ENCODE data around the gene PLPP6. TPM values are rescaled to one million over a fixed set of nuclear protein-coding genes. Genes with fewer than 3 reads are reported as not detected.
"Not testable (repeated sequence)": the region's sequence is repeated elsewhere in the genome, so short reads cannot be mapped to it uniquely, and the experiment has no call there.

Gene PLPP6
- total RNA-seq, 8 experiments from 2014 or later = 8.8 to 13.1 (median 10.5) TPM

DNA sequence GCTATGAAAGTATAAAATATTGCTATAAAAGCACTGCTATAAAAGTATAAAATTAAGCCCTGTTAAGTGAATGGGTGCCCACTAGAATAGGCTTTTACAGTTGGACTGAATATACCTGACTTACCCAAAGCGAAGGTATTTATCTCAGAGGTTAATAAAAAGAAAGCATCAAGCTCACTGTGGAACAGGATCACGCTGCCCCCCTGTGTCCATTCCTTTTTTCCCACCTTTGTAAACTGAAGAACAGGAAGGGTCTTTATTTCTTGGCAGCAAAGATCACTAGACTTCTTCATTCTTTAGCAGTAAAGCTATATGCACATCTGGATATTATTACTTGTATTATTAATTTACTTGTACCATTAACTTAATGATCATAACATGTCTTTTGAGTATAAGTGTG is 22.1 kb upstream of the PLPP6 start:
- H3K4me1 ChIP-seq (replicated peaks in 1 of 2) = no peaks in the 10 kb centered on the region
- WGBS, 10 experiments = 31 to 89% (median 53%) methylated on average over 1 to 2 of the region's 2 CpGs; no CpG with 5 or more reads in 1 of the 10 experiments
- no peak overlapping the region for H3K27ac ChIP-seq
- in situ Hi-C loops (cut with MboI; ENCODE audit: low pct_unique_long_range_greater_than_20kb in 2 of 9, low sequenced_read_pairs in 9 of 9, unreplicated experiment in 9 of 9) = no loop called here
- no peak for ATAC-seq (replicated peaks in 6 of 8)
- no peak overlapping the region for H3K4me3 ChIP-seq

DNA sequence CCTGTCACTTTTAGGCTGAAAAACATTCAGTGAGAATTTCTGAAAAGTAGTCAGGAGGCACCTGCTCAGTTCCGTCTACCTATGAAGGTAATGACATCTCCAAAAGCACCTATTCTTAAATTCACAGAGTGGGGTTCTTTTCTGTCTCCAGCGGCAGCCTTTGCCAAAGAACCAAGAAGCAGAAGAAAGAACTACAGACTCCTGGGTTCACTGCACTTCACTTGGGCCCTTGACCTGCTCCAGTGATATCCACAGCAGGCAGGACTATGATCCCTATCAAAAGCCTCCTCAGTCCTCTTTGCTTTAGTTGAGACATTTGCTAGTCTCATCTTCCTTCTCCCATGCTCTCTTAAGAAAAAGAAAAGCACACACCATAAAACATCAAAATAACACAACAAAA is 19.7 kb upstream of the PLPP6 start:
- 73 to 100% (median 100%) methylated on average over 1 to 2 of the region's 2 CpGs for WGBS, 10 experiments
- no peaks in the 10 kb centered on the region for H3K4me1 ChIP-seq (replicated peaks in 1 of 2)
- no peak for ATAC-seq (replicated peaks in 6 of 8)
- no peak overlapping the region for H3K27ac ChIP-seq
- no peak overlapping the region for H3K4me3 ChIP-seq
- in situ Hi-C loops (cut with MboI; ENCODE audit: low pct_unique_long_range_greater_than_20kb in 2 of 9, low sequenced_read_pairs in 9 of 9, unreplicated experiment in 9 of 9) = no loop called here

DNA sequence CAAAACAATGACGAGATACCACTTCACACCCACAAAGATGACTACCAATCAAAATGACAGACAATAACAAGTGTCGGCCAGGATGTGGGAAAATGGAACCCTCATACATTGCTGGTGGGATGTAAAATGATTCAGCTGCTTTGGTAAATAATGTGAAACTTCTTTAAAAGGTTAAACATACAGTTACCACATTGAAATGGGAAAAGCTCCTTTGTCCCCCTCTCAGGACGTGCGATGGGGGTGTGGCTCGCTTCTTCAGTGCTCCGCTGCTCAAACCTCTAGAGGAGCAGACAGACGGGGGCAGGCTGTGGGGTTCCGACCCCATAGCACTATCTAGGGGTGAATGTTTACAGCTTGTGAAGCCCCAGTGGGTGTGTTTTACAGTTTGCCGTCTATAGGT is 8.0 kb upstream of the PLPP6 start:
- no peak for ATAC-seq (replicated peaks in 6 of 8)
- in situ Hi-C loops (cut with MboI; ENCODE audit: low pct_unique_long_range_greater_than_20kb in 2 of 9, low sequenced_read_pairs in 9 of 9, unreplicated experiment in 9 of 9) = loop anchor here in 1 of 9 experiments (25.0 kb wide), 1 partner anchor 267 kb away; no protein-coding TSS in a partner anchor
- Histone ChIP-seq H3K4me1 (replicated peaks in 1 of 2) (no peaks in the 10 kb centered on the region), H3K27ac (no peak overlapping the region), H3K4me3 (no peak overlapping the region)
- WGBS, 10 experiments = 20 to 100% (median 88%) methylated on average over 1 to 9 of the region's 9 CpGs

DNA sequence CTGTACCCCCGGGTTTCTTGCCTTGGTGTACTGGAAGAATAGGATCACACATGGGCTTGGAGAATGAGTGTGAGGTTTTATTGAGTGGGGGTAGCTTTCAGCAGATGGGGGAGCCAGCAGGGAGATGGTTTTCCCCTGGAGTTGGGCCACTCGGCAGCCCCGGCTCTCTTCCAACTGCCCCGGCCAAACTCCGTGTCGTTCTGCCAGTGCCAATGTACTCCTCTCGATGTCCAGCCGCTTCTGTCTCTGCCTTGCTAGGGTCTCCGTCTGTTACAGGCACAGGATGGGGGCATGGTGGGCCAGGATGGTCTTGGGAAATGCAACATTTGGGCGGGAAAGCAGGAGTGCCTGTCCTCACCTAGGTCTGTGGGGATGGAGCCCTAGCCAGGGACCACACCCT is 7.6 kb upstream of the PLPP6 start:
- in situ Hi-C loops (cut with MboI; ENCODE audit: low pct_unique_long_range_greater_than_20kb in 2 of 9, low sequenced_read_pairs in 9 of 9, unreplicated experiment in 9 of 9) = loop anchor here in 1 of 9 experiments (25.0 kb wide), 1 partner anchor 267 kb away; no protein-coding TSS in a partner anchor
- H3K4me1 ChIP-seq (replicated peaks in 1 of 2) = no peaks in the 10 kb centered on the region
- no peak for ATAC-seq (replicated peaks in 6 of 8)
- H3K27ac ChIP-seq = no peak overlapping the region
- no peak overlapping the region for H3K4me3 ChIP-seq
- WGBS, 10 experiments = 70 to 100% (median 83%) methylated on average over 1 to 8 of the region's 10 CpGs; no CpG with 5 or more reads in 5 of the 10 experiments

DNA sequence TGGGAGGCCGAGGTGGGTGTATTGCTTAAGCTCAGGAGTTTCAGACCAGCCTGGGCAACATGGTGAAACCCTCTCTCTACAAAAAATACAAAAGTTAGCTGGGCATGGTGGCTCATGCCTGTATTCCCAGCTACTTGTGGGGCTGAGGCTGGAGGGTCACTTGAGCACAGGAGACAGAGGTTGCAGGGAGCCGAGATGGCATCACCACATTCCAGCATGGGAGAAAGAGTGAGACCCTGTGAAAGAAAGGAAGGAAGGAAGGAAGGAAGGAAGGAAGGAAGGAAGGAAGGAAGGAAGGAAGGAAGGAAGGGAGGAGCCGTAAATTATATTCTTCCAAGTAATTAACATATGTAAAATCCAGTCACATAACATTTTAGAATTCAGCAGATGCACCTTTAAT is 5.9 kb upstream of the PLPP6 start:
- not testable (repeated sequence) for H3K27ac ChIP-seq; H3K4me3 ChIP-seq; ATAC-seq (replicated peaks in 6 of 8); H3K4me1 ChIP-seq (replicated peaks in 1 of 2)
- whole genome bisulfite sequencing, 10 experiments = 0 to 80% (median 47%) methylated on average over 1 of the region's 3 CpGs; no CpG with 5 or more reads in 6 of the 10 experiments
- in situ Hi-C loops (cut with MboI; ENCODE audit: low pct_unique_long_range_greater_than_20kb in 2 of 9, low sequenced_read_pairs in 9 of 9, unreplicated experiment in 9 of 9) = loop anchor here in 1 of 9 experiments (25.0 kb wide), 1 partner anchor 269 kb away; no protein-coding TSS in a partner anchor

DNA sequence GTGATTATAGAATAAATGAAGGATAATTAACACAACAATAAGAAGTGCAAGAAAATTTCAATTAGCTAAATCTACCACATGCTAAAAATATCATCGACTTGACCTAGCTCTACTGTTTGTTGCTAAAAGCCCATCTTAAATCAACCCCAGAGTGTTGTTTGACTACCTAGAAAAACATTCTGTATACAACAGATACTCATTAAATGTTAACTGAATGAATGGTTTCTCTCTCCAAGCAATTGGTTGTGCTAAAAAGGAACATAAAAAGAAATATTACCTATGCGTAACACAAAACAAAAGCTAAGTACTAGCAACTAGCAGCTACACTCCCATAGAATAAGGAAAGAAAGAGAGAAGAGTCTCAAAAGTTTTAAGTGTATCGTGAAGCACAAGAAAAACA is 5.5 kb upstream of the PLPP6 start:
- WGBS, 10 experiments = 77 to 94% (median 85%) methylated on average over 2 to 3 of the region's 3 CpGs
- no peak overlapping the region for H3K4me3 ChIP-seq
- no peak overlapping the region for H3K27ac ChIP-seq
- ATAC-seq (replicated peaks in 6 of 8) = no peak
- in situ Hi-C loops (cut with MboI; ENCODE audit: low pct_unique_long_range_greater_than_20kb in 2 of 9, low sequenced_read_pairs in 9 of 9, unreplicated experiment in 9 of 9) = loop anchor here in 1 of 9 experiments (25.0 kb wide), 1 partner anchor 269 kb away; no protein-coding TSS in a partner anchor
- no peaks in the 10 kb centered on the region for H3K4me1 ChIP-seq (replicated peaks in 1 of 2)

DNA sequence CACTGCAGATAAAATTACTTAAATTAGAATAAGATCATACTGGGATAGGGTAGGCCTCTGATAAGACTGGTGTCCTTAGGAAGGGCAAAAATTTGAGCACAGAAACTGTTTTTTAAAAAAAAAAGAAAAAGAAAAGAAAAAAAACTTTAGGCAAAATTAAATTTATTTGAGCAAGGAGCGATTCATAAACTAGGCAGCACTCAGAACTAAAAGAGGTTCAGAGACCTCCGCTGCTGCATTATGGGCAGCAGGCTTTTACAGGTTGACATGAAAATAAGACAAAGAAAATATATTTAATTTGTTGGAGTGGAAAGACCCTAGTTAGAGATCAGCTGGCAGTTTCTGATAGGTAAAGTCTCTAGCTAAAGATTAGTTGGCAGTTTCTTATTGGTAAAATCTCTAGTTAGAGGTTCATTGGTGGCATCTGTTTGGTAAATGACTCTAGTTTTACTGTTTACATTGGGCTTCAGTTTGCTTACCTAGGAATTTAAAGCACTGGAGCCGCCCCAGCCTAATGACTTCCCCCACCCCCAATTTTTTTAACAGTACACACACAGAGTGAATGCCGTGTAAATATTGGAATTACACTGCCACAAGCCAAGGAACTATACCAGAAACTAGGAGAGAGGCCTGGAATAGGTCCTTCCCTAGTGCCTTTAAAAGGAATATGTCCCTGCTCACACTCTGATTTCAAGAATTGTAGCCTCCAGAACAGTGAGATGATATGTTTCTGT is 4.5 kb upstream of the PLPP6 start:
- 84 to 100% (median 93%) methylated on average over 2 to 4 of the region's 4 CpGs; no CpG with 5 or more reads in 1 of the 10 experiments for WGBS, 10 experiments
- Histone ChIP-seq H3K4me1 (replicated peaks in 1 of 2) (no peaks in the 10 kb centered on the region), H3K27ac (no peak overlapping the region), H3K4me3 (no peak overlapping the region)
- in situ Hi-C loops (cut with MboI; ENCODE audit: low pct_unique_long_range_greater_than_20kb in 2 of 9, low sequenced_read_pairs in 9 of 9, unreplicated experiment in 9 of 9) = loop anchor here in 1 of 9 experiments (25.0 kb wide), 1 partner anchor 270 kb away; no protein-coding TSS in a partner anchor
- no peak for ATAC-seq (replicated peaks in 6 of 8)

DNA sequence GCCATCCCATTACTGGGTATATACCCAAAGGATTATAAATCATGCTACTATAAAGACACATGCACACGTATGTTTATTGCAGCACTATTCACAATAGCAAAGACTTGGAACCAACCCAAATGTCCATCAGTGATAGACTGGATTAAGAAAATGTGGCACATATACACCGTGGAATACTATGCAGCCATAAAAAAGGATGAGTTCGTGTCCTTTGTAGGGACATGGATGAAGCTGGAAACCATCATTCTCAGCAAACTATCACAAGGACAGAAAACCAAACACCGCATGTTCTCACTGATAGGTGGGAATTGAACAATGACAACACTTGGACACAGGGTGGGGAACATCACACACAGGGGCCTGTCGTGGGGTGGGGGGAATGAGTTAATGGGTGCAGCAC is 1.4 kb upstream of the PLPP6 start:
- WGBS, 10 experiments = 60 to 100% methylated on average over 1 of the region's 5 CpGs; no CpG with 5 or more reads in 8 of the 10 experiments
- H3K27ac ChIP-seq; ATAC-seq (replicated peaks in 6 of 8); H3K4me3 ChIP-seq: not testable (repeated sequence)
- peaks cover 27 to 29% of the 10 kb centered on the region in 2 donors for H3K4me1 ChIP-seq (replicated peaks in 1 of 2)
- in situ Hi-C loops (cut with MboI; ENCODE audit: low pct_unique_long_range_greater_than_20kb in 2 of 9, low sequenced_read_pairs in 9 of 9, unreplicated experiment in 9 of 9) = loop anchor here in 1 of 9 experiments (25.0 kb wide), 1 partner anchor 273 kb away; no protein-coding TSS in a partner anchor

DNA sequence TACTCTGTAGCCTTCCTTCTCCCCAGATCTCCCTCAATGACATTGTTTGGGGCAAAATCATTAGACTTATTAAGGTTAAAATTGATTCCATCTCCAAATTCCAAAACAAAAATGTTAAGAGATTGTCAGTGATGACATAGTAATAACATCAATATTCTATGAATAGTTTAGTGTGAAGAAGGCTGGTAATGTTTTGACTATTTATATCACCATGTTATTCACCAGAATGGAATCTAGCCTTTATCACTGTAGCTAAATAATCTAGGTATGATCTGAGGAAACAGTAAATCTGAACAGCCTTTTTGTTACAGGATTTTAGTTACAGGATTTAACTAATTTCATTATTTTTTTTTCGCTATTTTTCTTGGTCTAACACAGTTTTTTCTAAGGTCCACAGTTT is 929 bp upstream of the PLPP6 start:
- 69 to 100% (median 100%) methylated on average over 1 of the region's 1 CpG; no CpG with 5 or more reads in 1 of the 10 experiments for WGBS, 10 experiments
- Histone ChIP-seq H3K4me1 (replicated peaks in 1 of 2) (peaks cover 30 to 34% of the 10 kb centered on the region in 2 donors), H3K4me3 (no peak overlapping the region), H3K27ac (no peak overlapping the region)
- in situ Hi-C loops (cut with MboI; ENCODE audit: low pct_unique_long_range_greater_than_20kb in 2 of 9, low sequenced_read_pairs in 9 of 9, unreplicated experiment in 9 of 9) = loop anchor here in 1 of 9 experiments (25.0 kb wide), 1 partner anchor 274 kb away; no protein-coding TSS in a partner anchor
- no peak for ATAC-seq (replicated peaks in 6 of 8)

DNA sequence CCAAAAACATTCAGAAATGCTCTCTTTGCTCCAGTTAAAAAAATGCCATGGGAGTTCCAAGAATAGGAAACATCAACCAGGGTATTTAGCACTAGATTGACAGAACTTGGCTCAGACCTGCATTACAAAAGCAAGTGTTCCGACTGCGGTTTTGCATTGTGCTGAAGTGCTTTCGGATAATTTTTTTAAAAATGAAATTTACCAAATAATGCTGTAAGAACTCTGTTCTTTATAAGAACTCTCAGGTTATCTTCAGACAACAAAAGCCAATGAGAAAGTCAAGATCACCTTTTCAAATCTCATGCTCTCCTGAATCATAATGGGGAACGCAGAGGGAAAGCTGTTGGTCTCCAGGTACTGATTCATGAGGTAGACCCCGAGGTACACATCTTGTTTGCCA is 483 bp upstream of the PLPP6 start:
- no peak for ATAC-seq (replicated peaks in 6 of 8)
- H3K4me3 ChIP-seq = peak overlapping the region; percentile 54 to 96 (median 75)

DNA sequence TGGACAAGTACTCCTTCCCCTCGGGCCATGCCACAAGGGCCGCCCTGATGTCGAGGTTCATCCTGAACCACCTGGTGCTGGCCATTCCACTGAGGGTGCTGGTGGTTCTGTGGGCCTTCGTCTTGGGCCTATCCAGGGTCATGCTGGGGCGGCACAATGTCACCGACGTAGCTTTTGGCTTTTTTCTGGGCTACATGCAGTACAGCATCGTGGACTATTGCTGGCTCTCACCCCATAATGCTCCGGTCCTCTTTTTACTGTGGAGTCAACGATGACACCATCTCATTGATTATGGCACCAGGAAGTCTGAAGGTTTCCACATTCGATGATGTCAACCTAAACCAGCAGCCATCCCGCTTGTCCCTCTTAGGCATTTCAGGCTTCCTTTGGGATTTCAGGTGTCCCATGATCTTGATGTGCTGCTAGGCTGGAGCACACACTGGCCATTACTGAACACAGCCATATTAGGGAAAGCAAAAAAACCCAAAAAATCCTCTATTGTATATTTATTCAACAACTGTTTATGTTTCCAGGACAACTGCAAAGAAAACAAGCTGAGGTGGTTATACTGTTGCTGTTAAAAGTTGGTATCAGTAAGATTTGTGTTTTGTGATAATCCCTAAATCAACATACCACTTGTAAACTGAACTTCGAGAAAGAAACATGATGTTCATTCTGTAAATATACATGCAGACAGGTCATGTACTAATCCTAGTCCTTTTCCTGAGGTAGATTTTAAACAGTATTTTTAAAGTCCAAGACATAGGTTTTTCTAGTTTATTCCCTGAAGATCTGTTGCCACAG is 1.1 kb downstream of the PLPP6 start:
- in situ Hi-C loops (cut with MboI; ENCODE audit: low pct_unique_long_range_greater_than_20kb in 2 of 9, low sequenced_read_pairs in 9 of 9, unreplicated experiment in 9 of 9) = loop anchor here in 1 of 9 experiments (25.0 kb wide), 1 partner anchor 276 kb away; no protein-coding TSS in a partner anchor
- H3K27ac ChIP-seq = peak overlapping the region in 1 of 2 donors; percentile 66
- 28 to 80% (median 74%) methylated on average over 1 to 12 of the region's 13 CpGs; no CpG with 5 or more reads in 2 of the 10 experiments for WGBS, 10 experiments
- H3K4me1 ChIP-seq (replicated peaks in 1 of 2) = peaks cover 30 to 40% of the 10 kb centered on the region in 2 donors
- peak overlapping the region; percentile 54 to 96 (median 75) for H3K4me3 ChIP-seq
- peak in 6 of 8 experiments; percentile 1 to 51 (median 43) for ATAC-seq (replicated peaks in 6 of 8)

More for the DNA sequence above, 483 bp upstream of the PLPP6 start:
- 0 to 36% (median 17%) methylated on average over 2 to 4 of the region's 5 CpGs; no CpG with 5 or more reads in 1 of the 10 experiments for WGBS, 10 experiments
- peaks cover 30 to 37% of the 10 kb centered on the region in 2 donors for H3K4me1 ChIP-seq (replicated peaks in 1 of 2)
- in situ Hi-C loops (cut with MboI; ENCODE audit: low pct_unique_long_range_greater_than_20kb in 2 of 9, low sequenced_read_pairs in 9 of 9, unreplicated experiment in 9 of 9) = loop anchor here in 1 of 9 experiments (25.0 kb wide), 1 partner anchor 274 kb away; no protein-coding TSS in a partner anchor
- no peak overlapping the region for H3K27ac ChIP-seq

DNA sequence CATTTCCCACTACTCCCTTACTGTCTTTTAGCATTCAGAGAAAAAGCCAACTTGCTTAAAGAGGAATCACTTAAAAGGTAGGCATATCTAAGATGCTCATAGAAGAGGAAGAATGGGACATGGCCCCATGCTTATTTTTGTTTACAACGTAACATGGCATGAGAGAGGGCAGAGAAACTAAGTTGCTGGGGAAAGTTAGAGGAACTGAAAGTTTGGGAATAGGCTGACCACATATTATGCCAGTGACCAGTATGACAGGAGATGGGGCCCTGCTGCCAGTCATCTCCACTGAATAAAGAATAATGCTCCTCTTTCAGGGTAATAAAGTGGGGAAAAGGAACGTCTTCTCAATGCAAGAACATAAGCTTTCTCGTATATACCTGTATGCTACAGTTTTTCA is 1.9 kb downstream of the PLPP6 start:
- H3K4me3 ChIP-seq = peak overlapping the region in 4 of 5 donors; percentile 3 to 75 (median 64)
- no peak overlapping the region for H3K27ac ChIP-seq
- ATAC-seq (replicated peaks in 6 of 8) = no peak
- in situ Hi-C loops (cut with MboI; ENCODE audit: low pct_unique_long_range_greater_than_20kb in 2 of 9, low sequenced_read_pairs in 9 of 9, unreplicated experiment in 9 of 9) = loop anchor here in 1 of 9 experiments (25.0 kb wide), 1 partner anchor 277 kb away; no protein-coding TSS in a partner anchor
- peaks cover 30 to 40% of the 10 kb centered on the region in 2 donors for H3K4me1 ChIP-seq (replicated peaks in 1 of 2)
- WGBS, 10 experiments = 71 to 100% (median 89%) methylated on average over 1 to 3 of the region's 3 CpGs; no CpG with 5 or more reads in 1 of the 10 experiments

Measured in motor neuron (in vitro differentiated cells).